ENCODE results near the gene OLFM3. TPM values are rescaled to one million over a fixed set of nuclear protein-coding genes. Genes with fewer than 3 reads are reported as not detected.

OLFM3 gene
- total RNA-seq, 1 experiment from 2014 or later = not detected

GRCh38 chr1:101826416-101826815, 170.3 kb downstream of the OLFM3 start:
- DNase-seq (ENCODE audit: low read depth, low spot score) (no peak), ATAC-seq (no peak)
- Histone ChIP-seq H3K4me3 (replicated peaks in 1 of 2; ENCODE audit: low read depth in 1 of 2, low read length in 2 of 2) (no peak overlapping the region), H3K27me3 (ENCODE audit: insufficient read depth, low read length) (no peaks in the 10 kb centered on the region), H2AFZ (ENCODE audit: low read depth, low read length, poor library complexity, severe bottlenecking) (no peak overlapping the region), H3K9me2 (ENCODE audit: insufficient read depth) (no peaks in the 10 kb centered on the region), H3K79me2 (ENCODE audit: insufficient read depth, low read length) (no peaks in the 10 kb centered on the region), H3K4me2 (ENCODE audit: low read length) (no peak overlapping the region), H3K36me3 (ENCODE audit: control insufficient read depth in 1 of 2, insufficient read depth in 2 of 2, low read length in 2 of 2) (no peaks in the 10 kb centered on the region), H3K9ac (ENCODE audit: low read length) (no peak overlapping the region), H3K4me1 (ENCODE audit: control insufficient read depth in 1 of 2, insufficient read depth in 2 of 2, low read length in 2 of 2) (no peaks in the 10 kb centered on the region), H3K27ac (ENCODE audit: low read depth, low read length) (no peak overlapping the region), H3K9me3 (ENCODE audit: control insufficient read depth in 1 of 2, insufficient read depth in 1 of 2, low read depth in 1 of 2, low read length in 2 of 2) (no peaks in the 10 kb centered on the region), H4K20me1 (ENCODE audit: insufficient read depth) (no peaks in the 10 kb centered on the region)
- CTCF ChIA-PET = no interaction called here
- no TSS peak for BruUV-seq (replicated peaks)
- POLR2A ChIA-PET = no interaction called here
- RAD21 ChIA-PET (ENCODE audit: low non-redundant PET in 1 of 2, low total read pairs in 2 of 2, uncharacterized antibody in 2 of 2, unreplicated experiment in 2 of 2) = no interaction called here
- intact Hi-C loops (cut with micrococcal nuclease) = no loop called here
- TF ChIP-seq ATF3 (IDR thresholded peaks at IDR 0.05) = no peak
- no peak for TF ChIP-seq ZNF274 (IDR thresholded peaks at IDR 0.05; ENCODE audit: low read depth, low read length)
- no peak for TF ChIP-seq CTCF (IDR thresholded peaks at IDR 0.05 in 2 of 3, conservative IDR thresholded peaks at IDR 0.05 in 1 of 3; ENCODE audit: borderline replicate concordance in 1 of 3, insufficient read depth in 1 of 3, low read depth in 2 of 3, low read length in 2 of 3)

- Histone ChIP-seq H3K36me3 (ENCODE audit: control insufficient read depth in 1 of 2, insufficient read depth in 2 of 2, low read length in 2 of 2) (no peaks in the 10 kb centered on the region), H3K27me3 (ENCODE audit: insufficient read depth, low read length) (no peaks in the 10 kb centered on the region), H3K9me2 (ENCODE audit: insufficient read depth) (no peaks in the 10 kb centered on the region), H2AFZ (ENCODE audit: low read depth, low read length, poor library complexity, severe bottlenecking) (no peak overlapping the region), H3K9ac (ENCODE audit: low read length) (no peak overlapping the region), H3K4me2 (ENCODE audit: low read length) (no peak overlapping the region), H3K9me3 (ENCODE audit: control insufficient read depth in 1 of 2, insufficient read depth in 1 of 2, low read depth in 1 of 2, low read length in 2 of 2) (no peaks in the 10 kb centered on the region), H3K4me3 (replicated peaks in 1 of 2; ENCODE audit: low read depth in 1 of 2, low read length in 2 of 2) (no peak overlapping the region), H3K27ac (ENCODE audit: low read depth, low read length) (no peak overlapping the region), H3K4me1 (ENCODE audit: control insufficient read depth in 1 of 2, insufficient read depth in 2 of 2, low read length in 2 of 2) (no peaks in the 10 kb centered on the region), H4K20me1 (ENCODE audit: insufficient read depth) (no peaks in the 10 kb centered on the region), H3K79me2 (ENCODE audit: insufficient read depth, low read length) (no peaks in the 10 kb centered on the region)
- BruUV-seq (replicated peaks) = no TSS peak
- ATAC-seq (peak; percentile 57; the same call in 1 of the 2 replicates), DNase-seq (ENCODE audit: low read depth, low spot score) (peak; percentile 16)
- intact Hi-C loops (cut with micrococcal nuclease) = loop anchor here (5.0 kb wide), 3 partner anchors 372 to 1152 kb away; no protein-coding TSS in a partner anchor
- RAD21 ChIA-PET (ENCODE audit: low non-redundant PET in 1 of 2, low total read pairs in 2 of 2, uncharacterized antibody in 2 of 2, unreplicated experiment in 2 of 2) = no interaction called here
- POLR2A ChIA-PET = no interaction called here
- CTCF ChIA-PET = no interaction called here
- TF ChIP-seq EGR1 (IDR thresholded peaks at IDR 0.05; ENCODE audit: low read depth) = no peak
- TF ChIP-seq ZFX (IDR thresholded peaks at IDR 0.05) = no peak
- peak in 2 of 3 experiments; percentile 29 to 38; a peak in 2 of 6 replicates for TF ChIP-seq CTCF (IDR thresholded peaks at IDR 0.05 in 2 of 3, conservative IDR thresholded peaks at IDR 0.05 in 1 of 3; ENCODE audit: borderline replicate concordance in 1 of 3, insufficient read depth in 1 of 3, low read depth in 2 of 3, low read length in 2 of 3)
- no peak for TF ChIP-seq ATF3 (IDR thresholded peaks at IDR 0.05)
- TF ChIP-seq REST (IDR thresholded peaks at IDR 0.05; ENCODE audit: low read depth) = no peak
- TF ChIP-seq CBX3 (IDR thresholded peaks at IDR 0.05; ENCODE audit: low read depth) = no peak
- no peak for TF ChIP-seq SIN3A (IDR thresholded peaks at IDR 0.05; ENCODE audit: low read depth)
- TF ChIP-seq CEBPB (IDR thresholded peaks at IDR 0.05; ENCODE audit: low read depth) = no peak
These were observed 176.7 kb downstream of the OLFM3 start for GRCh38 chr1:101820071-101820470.
